Activated CD4-positive, alpha-beta T cell treated with anti-CD3 and anti-CD28 coated beads, Interleukin-2, amount 50 U/mL, for 24 hours (primary cell): ENCODE measurements around the gene EPB41.
"Not testable (repeated sequence)": the region's sequence is repeated elsewhere in the genome, so short reads cannot be mapped to it uniquely, and the experiment has no call there.

ENCODE experiments used
- DNase-seq, 2 donors: peaks; one replicate each; pipeline ENCODE4 v3.0.0-alpha.2; 2020; ENCODE audit warnings: low read depth in 1 of 2, low spot score in 1 of 2

The EPB41 gene

GRCh38 chr1:29094954-29095353 is 180.6 kb downstream of the EPB41 start:
- DNase-seq = no peak

GRCh38 chr1:29096231-29096886 is 182.0 kb downstream of the EPB41 start:
- no peak for DNase-seq

GRCh38 chr1:29099286-29099685 is 184.9 kb downstream of the EPB41 start:
- DNase-seq = no peak

GRCh38 chr1:29100487-29100886 is 186.1 kb downstream of the EPB41 start:
- DNase-seq = no peak

GRCh38 chr1:29105822-29106221 is 191.5 kb downstream of the EPB41 start:
- DNase-seq = no peak

- DNase-seq = not testable (repeated sequence)
Measured at GRCh38 chr1:29108041-29108440, 193.7 kb downstream of the EPB41 start.

- no peak for DNase-seq
Measured at GRCh38 chr1:29112705-29113412, 198.5 kb downstream of the EPB41 start.

GRCh38 chr1:29113413-29114117 is 199.2 kb downstream of the EPB41 start:
- DNase-seq = no peak

GRCh38 chr1:29114654-29115053 is 200.3 kb downstream of the EPB41 start:
- no peak for DNase-seq

GRCh38 chr1:29117381-29117780 is 203.0 kb downstream of the EPB41 start:
- no peak for DNase-seq

GRCh38 chr1:29119121-29119929 is 205.0 kb downstream of the EPB41 start:
- DNase-seq = no peak

GRCh38 chr1:29120367-29120766 is 206.0 kb downstream of the EPB41 start:
- DNase-seq = no peak

- peak; percentile 32 to 34 for DNase-seq
Measured at GRCh38 chr1:29120947-29121485, 206.6 kb downstream of the EPB41 start.

GRCh38 chr1:29121516-29121935 is 207.2 kb downstream of the EPB41 start:
- no peak for DNase-seq

- DNase-seq = no peak
Measured at GRCh38 chr1:29121936-29122681, 207.7 kb downstream of the EPB41 start.

- DNase-seq = no peak
Measured at GRCh38 chr1:29122682-29123052, 208.3 kb downstream of the EPB41 start.

GRCh38 chr1:29123053-29123886 is 208.9 kb downstream of the EPB41 start:
- DNase-seq = peak in 1 of 2 donors; percentile 22

GRCh38 chr1:29123887-29124365 is 209.6 kb downstream of the EPB41 start, which contains the start of gene TMEM200B:
Gene TMEM200B (minus strand): TSS chr1:29123903. CDS start chr1:29121828, 2,075 bp downstream.
- DNase-seq = no peak
